HFF-Myc (cell line): ENCODE data around the gene GRIK1.

Experiments
- DNase-seq: peaks from one replicate; pipeline ENCODE4 v3.0.0-alpha.2; 2011; ENCODE audit warnings: low read depth; ENCODE audit errors: extremely low read depth
- H3K4me3 ChIP-seq: replicated peaks from 2 replicates; pipeline ENCODE4 v1.5.1; 2011; ENCODE audit warnings: low read depth, mild to moderate bottlenecking, control low read depth, low read length
- CTCF ChIP-seq: IDR thresholded peaks from 2 replicates; pipeline ENCODE4 v1.5.1; 2012; ENCODE audit warnings: mild to moderate bottlenecking, low read depth, low read length, control low read depth; ENCODE audit errors: missing control alignments

Gene GRIK1

GRCh38 chr21:29817450-29817849 lies 122.3 kb downstream of the GRIK1 start:
- DNase-seq, result no peak
- no peak overlapping the region for H3K4me3 ChIP-seq
- no peak for TF ChIP-seq CTCF

- no peak for DNase-seq
- no peak overlapping the region for H3K4me3 ChIP-seq
- no peak for TF ChIP-seq CTCF
Measured at GRCh38 chr21:29812947-29813346, 126.8 kb downstream of the GRIK1 start.

GRCh38 chr21:29810871-29811270 lies 128.9 kb downstream of the GRIK1 start:
- no peak for TF ChIP-seq CTCF
- no peak overlapping the region for H3K4me3 ChIP-seq
- no peak for DNase-seq

GRCh38 chr21:29808153-29808552 lies 131.6 kb downstream of the GRIK1 start:
- H3K4me3 ChIP-seq, result no peak overlapping the region
- no peak for TF ChIP-seq CTCF
- no peak for DNase-seq

- H3K4me3 ChIP-seq, result no peak overlapping the region
- no peak for TF ChIP-seq CTCF
- no peak for DNase-seq
Measured at GRCh38 chr21:29805105-29805504, 134.7 kb downstream of the GRIK1 start.

- no peak overlapping the region for H3K4me3 ChIP-seq
- TF ChIP-seq CTCF, result no peak
Measured at GRCh38 chr21:29803191-29803590, 136.6 kb downstream of the GRIK1 start.

GRCh38 chr21:29801122-29801521 lies 138.7 kb downstream of the GRIK1 start:
- DNase-seq, result no peak
- TF ChIP-seq CTCF, result no peak
- H3K4me3 ChIP-seq, result no peak overlapping the region

More at GRCh38 chr21:29803191-29803590, 136.6 kb downstream of the GRIK1 start:
- DNase-seq, result no peak
